IPS DF 4.7 (cell line): ENCODE data around the gene BBS9.
"Not testable (repeated sequence)": the region's sequence is repeated elsewhere in the genome, so short reads cannot be mapped to it uniquely, and the experiment has no call there.

ENCODE experiments used
- DNase-seq: peaks from one replicate; pipeline ENCODE4 v3.0.0-alpha.2; 2013; ENCODE audit warnings: low spot score; ENCODE audit errors: extremely low read depth

The BBS9 gene

DNA sequence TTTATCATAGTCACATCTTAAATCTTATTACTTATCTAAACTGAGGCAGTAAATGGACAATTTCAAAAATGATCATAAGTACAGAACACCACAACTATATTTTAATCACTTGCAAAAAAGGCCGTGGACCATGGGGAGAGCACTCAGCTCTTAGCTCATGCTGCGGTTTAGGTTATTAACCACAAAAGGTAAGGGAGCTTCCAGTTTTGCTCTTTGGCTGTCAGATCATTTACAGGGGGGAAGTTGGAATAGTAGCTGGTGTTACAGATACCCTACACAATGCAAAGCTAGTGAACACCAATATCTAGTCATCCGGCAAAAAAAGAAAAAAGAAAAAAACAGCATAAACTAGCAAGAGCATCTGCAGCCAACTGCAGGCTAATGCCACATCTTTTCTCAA, 147.0 kb downstream of the BBS9 start:
- no peak for DNase-seq

DNA sequence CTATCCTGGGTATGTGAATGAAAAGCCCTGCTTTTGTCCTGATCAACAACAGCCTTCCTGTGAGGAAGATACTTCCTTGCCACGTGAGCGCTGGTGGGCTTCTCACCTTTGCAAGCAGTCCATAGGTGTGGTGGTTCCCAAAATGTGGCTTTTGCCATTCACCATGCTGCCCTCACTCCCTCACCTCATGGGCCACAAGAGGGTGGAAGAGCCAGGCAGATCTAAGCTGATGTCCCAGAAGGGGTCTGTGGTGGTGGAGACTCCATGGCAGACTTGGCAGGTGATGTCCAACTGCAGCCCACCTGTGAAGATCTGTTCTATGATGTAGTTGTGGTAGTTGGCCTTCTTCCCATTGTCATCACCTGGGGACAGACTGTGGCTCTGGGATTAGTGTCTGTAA, 147.4 kb downstream of the BBS9 start:
- DNase-seq: no peak

DNA sequence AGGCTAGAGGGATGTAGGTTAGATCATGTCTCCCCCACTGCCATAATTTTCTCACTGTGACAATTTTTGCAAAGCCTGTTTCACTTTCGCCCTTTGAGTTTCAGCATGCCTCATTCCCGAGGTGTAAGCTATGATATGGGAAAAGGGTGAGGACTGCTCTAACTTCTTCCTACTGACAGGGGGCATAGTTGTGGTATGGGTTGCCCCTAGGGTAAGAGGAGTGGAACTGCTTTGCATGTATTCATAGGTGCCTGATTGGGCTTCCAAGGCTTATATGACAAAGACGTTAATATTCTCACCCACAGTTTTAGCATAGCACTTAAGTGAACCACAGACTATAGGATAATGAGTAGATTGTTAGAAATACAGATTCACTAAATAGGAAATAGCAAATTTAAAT, 148.7 kb downstream of the BBS9 start:
- no peak for DNase-seq

DNA sequence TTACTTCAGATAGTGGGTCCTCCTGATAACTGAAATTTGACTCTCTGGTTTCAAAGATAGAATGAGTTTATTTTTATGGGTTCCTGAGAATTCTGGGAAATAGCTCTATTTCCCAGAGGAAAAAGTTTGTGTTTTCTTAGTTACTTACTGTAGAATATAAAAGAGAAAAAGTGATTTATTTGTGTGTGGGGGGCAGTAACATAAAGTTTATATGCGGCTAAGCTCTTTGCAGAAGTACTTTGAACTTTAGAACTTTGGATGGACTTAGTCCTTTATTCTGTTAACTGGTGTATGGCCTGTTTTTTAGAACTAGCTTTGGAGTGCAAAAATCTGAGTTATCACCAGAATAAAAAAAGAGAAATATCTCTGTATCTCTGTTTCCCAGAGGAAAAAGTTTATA, 157.1 kb downstream of the BBS9 start:
- no peak for DNase-seq

DNA sequence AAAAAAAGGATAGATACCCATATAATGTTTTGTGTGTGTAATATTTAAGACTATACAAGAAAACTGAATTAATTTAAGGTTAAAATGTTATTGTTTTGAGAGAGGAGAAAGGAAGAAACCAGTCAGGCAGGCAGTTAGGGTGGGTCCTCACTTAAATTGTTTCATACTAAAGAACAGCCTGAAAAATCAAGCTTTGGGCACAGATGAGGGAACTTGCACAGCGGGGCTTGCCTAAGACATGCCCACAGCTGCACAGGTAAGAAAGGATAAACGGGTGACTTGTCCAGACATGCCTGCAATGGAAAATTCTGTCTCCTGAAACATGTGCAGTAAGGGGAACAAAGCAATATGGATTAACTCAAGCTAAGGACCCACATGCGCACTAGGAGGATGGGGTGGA, 158.4 kb downstream of the BBS9 start:
- DNase-seq: no peak

DNA sequence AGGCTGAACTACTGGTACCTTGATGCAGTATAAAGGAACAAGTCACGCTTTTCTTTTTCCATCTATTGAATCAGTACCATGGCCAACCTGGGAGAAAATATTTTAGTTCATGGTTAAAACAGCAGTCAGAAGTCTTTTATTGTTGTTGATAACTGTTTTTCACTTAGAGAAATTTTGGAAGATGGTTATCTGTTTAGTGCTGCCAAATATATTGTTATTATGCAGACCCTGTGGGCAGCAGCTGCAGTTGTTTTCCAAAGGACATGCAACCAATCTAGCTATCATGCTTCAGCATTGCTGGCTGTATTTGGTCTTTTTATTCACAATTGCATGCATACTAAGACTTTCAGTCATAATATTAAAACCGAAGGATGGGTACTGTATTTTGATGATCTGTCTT, 169.5 kb downstream of the BBS9 start:
- no peak for DNase-seq

DNA sequence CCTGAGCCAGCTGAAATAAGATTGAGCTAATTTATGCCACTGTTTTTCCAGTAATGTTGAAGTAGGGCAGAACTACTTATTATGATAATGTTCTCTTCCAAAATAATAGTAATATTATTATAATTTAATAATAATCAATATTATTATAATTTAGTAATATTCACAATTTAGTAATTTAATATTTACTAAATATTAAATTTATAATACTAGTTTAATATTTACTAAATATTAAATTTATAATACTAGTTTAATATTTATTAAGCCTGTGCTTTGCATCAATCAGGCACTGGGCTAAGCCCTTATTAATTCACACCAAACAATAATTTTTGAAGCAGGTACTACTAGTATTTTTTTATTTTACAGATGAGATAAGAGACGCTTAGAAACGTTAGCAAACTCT, 170.1 kb downstream of the BBS9 start:
- DNase-seq: no peak

DNA sequence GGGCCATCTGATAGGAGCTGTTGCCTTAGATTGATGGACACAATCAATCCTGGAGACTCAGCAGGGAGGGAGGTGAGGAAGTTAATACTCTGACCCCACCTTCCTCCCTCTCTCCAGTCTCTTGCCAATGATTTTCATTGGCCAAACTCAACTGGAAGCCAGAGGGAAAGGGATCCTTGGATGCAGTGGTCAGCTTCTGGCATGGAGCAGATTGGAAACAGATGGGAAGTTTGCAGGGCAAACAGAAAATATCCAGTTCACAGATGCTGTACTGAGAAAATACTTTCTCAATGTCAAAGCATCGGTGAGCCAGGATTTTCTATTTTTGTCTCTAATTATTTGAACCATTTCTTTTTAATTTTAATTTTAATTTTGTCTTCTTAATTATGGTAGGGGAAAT, 170.8 kb downstream of the BBS9 start:
- no peak for DNase-seq

DNA sequence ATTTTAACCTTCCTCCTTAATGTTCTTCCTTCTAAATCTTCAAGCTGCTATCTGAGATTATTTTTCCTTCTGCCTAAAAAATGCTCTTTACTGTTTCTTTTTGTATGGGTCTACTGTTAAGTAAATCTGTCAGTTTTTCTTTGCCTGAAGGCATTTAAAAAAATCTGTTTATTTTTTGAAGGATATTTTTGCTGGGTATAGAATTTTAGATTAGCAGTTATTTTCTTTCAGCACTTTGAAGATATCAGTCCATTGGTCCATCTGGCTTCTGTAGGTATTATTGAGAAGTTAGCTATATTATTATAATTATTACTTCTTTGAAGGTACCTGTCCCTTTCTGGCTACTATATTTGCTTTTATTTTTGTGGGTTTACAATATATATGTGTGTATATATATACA, 171.4 kb downstream of the BBS9 start:
- DNase-seq: no peak

DNA sequence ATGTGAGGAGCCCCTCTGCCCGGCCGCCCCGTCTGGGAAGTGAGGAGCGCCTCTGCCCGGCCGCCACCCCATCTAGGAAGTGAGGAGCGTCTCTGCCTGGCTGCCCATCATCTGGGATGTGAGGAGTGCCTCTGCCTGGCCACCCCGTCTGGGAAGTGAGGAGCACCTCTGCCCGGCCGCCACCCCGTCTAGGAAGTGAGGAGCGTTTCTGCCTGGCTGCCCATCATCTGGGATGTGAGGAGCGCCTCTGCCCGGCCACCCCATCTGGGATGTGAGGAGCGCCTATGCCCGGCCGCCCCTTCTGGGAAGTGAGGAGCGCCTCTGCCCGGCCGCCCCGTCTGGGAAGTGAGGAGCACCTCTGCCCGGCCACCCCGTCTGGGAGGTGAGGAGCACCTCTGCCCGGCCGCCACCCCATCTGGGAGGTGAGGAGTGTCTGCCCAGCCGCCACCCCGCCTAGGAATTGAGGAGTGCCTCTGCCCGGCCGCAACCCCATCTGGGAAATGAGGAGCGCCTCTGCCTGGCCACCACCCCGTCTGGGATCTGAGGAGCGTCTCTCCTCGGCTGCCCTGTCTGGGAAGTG, 174.7 kb downstream of the BBS9 start:
- not testable (repeated sequence) for DNase-seq

DNA sequence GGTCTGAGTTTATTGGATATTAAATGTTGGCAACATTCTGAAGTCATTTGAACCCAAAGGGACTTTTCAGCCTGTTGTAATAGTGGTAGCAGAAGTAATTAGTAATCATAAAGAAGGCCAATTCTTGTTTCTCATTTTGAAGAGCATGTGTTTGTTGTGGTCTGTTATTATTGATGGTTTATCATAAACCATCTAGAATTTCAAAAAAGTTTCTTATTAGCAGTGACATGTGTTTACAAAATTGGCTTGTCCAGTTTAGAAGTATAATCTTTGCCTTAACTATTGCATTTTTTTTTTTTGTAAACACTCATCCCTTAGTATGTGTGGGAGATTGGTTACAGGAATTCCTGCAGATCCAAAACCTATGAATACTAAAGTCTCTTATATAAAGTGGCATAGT, 177.8 kb downstream of the BBS9 start:
- no peak for DNase-seq

DNA sequence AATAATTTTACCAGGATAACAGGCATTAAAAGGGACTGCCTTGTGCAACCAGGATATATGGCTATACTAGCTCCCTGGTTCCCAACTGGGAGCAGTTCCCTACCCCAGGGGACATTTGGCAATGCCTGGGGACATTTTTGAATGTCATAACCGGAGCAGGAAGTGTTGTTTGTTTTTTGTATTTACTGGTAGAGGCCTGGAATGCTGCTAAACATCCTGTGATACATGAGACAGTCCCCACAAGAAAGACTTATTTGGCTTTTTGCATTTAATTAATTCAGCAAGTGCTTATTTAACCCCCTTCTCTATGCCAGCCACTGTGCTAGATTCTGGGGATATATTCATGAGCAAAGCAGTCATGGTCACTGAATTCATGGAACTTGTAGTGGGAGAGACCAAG, 181.2 kb downstream of the BBS9 start:
- no peak for DNase-seq

DNA sequence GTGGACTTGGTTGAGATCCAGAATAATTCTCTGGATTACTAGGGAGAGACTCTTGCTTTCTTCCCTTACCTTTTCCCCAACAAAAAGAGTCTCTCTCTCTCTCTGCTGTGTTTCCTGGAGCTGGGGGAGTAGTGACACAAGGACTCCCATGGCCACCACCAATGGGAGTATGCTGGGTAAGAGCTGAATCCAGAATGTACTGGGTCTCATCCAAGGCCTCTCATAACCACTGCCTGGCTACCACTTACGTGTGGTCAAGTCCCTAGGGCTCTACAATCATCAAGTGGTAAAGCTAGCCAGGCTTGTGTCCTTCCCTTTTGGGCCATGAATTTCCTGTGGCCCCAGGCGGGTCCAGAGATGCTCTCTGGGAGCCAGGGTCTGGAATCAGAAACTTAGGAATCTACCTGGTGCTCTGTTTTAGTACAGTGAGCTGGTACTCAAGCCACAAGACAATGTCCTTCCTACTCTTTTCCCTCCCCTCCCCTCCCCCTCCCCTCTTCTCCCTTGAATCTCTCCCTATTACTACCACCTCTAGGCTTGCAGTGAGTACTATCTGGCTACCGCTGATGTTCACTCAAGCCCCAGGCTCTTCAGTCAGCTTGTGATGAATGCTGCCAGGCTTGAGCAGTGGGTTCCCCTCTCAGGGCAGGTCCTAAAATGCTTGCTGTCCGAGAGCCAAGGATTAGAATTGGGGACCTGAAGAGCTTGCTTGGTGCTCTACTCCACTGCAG, 196.6 kb downstream of the BBS9 start:
- no peak for DNase-seq

DNA sequence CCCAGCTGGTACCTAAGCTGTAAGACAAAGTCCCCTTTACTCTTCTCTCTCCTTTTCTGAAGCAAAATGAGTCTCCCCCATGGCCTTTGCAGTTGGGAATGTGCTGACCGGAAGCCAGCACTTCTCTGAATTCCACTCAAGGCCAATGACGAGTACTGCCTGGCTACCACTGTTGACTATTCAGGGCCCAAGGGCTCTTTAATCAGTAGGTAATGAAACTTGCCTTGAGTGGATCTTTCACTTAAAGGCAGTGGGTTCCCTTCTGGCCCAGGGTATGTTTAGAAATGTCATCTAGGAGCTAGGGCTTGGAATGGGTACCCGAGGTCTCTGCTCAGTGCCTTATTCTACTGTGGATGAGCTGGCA, 197.1 kb downstream of the BBS9 start:
- no peak for DNase-seq

DNA sequence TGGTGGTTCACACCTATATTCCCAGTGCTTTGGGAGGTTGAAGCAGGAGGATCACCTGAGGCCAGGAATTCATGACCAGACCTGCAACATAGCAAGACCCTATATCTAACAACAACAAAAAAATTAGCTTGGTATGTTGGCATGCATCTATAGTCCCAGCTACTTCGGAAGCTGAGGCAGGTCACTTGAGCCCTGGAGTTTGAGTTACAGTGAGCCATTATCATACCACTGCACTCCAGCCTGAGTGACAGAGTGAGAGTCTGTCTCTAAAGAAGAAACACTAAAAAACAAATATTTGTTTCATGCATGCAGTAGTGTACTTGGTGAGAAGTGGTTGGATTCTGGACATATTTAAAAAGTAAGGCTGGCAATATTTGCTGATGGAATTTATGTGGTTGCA, 198.1 kb downstream of the BBS9 start:
- DNase-seq: no peak

DNA sequence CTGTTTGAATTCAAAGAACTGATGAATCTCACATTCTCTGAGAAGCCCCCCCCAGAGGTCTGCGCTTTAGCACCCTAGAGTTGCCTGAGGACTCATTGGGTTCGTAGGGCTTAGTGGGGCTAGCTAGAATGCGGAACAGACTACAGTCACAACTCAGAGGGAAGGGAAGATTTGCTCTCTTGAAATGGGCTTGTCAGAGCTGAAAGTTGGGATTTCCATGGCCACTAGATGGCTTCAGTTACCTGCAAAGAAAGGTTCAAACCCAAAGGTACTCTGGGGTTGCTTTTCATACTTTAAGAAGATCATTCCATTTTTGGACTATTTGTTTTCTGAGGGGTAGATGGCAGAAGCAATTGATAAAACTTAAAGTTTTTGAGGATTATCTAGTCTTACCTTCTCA, 205.0 kb downstream of the BBS9 start:
- peak; percentile 49 for DNase-seq

DNA sequence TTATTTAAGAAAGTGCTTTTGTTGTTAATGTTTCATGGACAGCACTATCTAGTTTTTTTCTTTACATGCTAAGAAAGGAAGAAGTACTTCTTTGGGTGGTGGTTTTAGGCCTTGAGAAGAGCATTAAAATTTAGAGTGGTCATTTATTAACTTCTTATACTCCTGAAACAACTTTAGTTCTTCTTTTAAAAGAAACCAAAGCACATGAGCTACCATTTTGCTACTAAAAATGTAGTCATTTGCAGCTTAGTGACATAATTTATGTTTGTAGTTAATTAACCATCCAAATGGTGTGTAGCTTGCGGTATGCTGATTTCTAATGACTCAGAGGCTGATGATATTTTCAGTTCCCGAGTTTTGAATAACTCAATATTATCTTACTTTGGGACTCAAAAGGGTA, 207.5 kb downstream of the BBS9 start:
- no peak for DNase-seq

DNA sequence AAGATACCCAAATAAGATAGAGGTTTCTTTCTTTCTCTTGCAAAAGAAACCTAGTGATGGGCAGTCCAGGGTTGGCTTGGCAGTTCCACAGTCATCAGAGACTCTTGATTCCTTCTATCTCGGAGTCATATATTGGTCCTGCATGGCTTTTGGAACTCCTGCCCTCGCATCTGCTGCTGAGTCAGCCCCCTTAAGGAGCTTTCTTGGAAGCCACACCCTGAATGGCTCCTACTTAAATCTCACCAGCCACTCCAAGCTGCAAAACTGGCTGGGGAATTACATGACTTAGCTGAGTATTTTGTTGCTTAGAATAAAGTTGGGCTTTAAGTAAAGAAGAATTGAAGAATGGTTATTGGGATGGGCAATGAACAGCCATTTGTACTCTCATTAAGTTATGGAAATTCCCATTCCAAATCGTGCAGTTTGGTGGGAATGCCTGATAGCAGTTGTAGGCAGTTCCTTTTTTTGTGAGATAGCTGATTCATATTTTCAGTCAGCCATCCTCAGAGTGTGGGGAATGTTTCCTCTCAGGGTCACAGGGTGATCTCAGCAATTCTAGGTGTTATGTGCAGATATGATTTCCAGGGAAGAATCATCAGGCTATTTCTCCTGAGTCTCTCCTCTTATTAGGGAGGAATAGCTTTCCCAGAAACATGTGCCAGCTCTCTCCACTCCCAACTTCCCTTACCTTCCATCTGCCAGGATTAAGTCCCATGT, 209.9 kb downstream of the BBS9 start:
- no peak for DNase-seq

DNA sequence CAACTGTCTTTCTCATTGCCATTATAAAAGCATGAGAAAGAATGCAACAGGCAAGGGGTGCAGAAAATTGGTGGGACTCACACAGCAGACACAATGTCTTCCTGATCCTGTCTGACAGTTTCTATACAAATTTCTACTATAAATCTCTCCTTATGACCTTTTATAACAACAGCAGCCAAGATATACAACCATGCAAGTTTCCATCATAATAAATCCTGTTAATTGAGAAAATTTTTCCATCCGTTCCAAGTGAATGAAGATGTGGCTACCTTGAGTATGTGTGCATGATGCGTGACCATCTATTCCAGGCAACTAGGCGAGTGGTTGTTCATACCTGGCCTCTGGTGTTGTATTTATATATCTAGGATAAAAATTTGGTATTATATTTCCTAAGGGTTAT, 216.7 kb downstream of the BBS9 start:
- DNase-seq: no peak

DNA sequence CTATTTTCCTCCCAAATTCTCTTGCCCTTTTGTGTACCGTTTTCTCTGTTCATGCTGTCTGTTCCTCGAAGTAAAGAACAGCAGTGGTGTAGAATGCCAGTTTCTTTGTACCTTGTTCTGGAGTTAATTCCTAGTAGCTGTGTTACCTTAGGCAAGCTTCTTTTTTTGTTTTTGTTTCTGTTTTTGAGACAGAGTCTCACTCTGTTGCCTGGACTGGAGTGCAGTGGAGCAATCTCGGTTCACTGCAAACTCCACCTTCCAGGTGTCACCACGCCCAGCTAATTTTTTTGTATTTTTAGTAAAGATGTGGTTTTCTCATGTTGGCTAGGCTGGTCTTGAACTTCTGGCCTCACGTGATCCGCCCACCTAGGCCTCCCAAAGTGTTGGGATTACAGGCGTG, 221.2 kb downstream of the BBS9 start:
- DNase-seq: no peak

DNA sequence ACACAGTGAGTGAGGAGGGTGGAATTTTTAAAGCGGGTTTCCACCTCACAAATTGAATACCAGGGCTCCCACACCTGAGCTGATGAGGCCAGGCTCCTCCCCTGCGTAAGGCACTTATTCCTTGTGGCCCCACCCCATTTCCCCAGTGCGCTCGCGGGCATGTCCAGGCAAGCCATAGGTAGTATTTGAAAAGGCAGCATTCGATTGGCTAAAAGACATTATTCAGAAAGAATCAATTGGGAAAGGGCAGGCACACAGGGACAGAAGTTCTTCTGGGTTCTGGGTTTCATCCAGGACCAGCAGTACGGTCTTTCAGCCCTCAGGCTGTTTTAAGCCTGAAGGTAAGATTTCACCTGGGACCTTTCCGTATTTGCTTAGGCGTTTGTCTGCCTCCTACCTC, 222.3 kb downstream of the BBS9 start:
- peak; percentile 90 for DNase-seq

DNA sequence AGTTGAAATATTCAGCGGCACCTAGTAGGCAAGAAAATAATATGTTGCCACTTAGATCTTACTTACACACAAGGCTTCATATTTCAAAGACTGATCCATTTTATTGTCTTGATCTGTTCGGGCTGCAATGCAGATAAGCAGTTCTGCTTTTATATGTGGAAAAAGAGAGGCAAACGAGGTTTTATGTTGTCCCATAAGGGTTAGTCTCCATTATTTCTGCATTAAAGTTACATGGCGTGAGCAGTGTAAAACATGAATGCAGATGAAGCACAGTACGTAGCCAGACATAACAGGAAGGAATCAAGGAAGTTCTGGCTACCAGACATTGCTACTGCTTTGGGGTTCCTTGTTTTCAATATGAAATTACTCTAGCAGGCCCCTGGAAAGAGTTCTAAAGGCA, 224.8 kb downstream of the BBS9 start:
- no peak for DNase-seq

DNA sequence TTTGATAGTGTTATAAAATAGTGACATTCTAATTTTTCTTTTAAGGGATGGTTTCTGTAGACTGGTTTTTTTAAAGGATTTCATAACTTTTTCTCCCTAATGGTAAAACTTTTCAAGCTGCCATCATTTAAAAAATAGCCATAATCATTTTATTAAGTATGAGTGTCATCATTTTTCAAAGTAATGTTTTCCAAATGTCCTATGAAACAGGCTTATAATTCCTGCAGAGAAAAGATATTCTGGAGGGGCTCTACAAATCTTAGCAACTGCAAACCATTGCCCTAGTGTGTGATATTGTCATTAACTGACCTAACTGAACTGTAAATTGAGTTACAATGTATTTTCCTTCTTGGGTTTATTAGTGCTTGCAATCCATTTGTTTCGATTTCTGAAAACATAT, 226.0 kb downstream of the BBS9 start:
- no peak for DNase-seq
